ENCODE data around the gene SRGAP3.

DNA sequence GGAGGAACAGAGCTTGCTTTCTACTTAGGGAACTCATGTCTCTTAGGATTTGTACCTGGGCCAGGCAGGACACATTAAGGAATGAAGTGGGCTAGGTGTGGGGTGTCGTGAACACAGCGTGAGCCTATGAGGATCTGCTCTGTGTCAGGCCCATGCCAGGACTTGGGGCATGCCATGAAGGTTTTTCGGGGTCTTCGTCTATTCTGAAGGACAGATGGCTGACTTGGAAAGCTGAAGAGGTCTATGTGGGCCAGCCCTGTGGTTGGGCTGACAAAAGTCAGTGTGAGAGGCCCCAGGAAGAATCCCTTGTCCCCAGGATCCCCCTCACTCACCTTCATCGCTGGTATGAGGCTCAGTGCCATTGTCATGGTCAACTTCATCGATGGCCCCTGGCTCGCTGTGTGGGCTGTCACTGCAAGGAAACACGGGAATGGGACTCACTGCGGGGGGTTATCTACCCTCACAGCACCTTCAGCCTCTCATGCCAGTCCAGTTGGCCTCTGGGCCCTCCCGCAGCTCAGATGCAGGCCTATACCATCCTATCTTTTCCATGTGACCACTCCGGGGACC lies 239.4 kb downstream of the SRGAP3 start:
- no peak for TF ChIP-seq EZH2 (IDR thresholded peaks at IDR 0.05; ENCODE audit: borderline replicate concordance)
- TF ChIP-seq CTCF (IDR thresholded peaks at IDR 0.05; ENCODE audit: poor library complexity): no peak

Measured in hepatocyte (in vitro differentiated cells).